ENCODE results near the gene TRAF1. TPM values are rescaled to one million over a fixed set of nuclear protein-coding genes. Genes with fewer than 3 reads are reported as not detected.
A peak's percentile ranks its signal among the peaks of the same experiment; 100 is the strongest.

Gene TRAF1
- total and polyA plus RNA-seq, 2 of the 13 experiments (the other 11 are each of a cell fraction or from before 2014, with no cell fraction given) = 0.44 to 1.0 TPM

GRCh38 chr9:120888626-120889025, 38.0 kb downstream of the TRAF1 start:
- H4K20me1 ChIP-seq (ENCODE audit: insufficient read depth, low read length) = no peaks in the 10 kb centered on the region
- ChIA-PET CTCF (ENCODE audit: low intra/inter-chr PET ratio, low total read pairs) (no interaction called here), POLR2A (no interaction called here)
- DNase-seq (ENCODE audit: low spot score) (no peak), ATAC-seq (no peak), FAIRE-seq (no peak)
- H3K4me1 ChIP-seq (ENCODE audit: insufficient read depth, low read length) = peaks cover 44% of the 10 kb centered on the region
- no peak for TF ChIP-seq ZNF766 (CRISPR knock-in tag; IDR thresholded peaks at IDR 0.05; ENCODE audit: borderline replicate concordance)
- peak; percentile 97 for TF ChIP-seq ZNF329 (CRISPR knock-in tag; IDR thresholded peaks at IDR 0.05; ENCODE audit: low read depth)
- in situ Hi-C loops (cut with HindIII; ENCODE audit: extremely low pct_ligation_motif_present, low pct_unique_long_range_greater_than_20kb) (no loop called here), intact Hi-C loops (cut with micrococcal nuclease; ENCODE audit: unreplicated experiment) (no loop called here)
- H3K4me3 ChIP-seq (replicated peaks in 1 of 3; ENCODE audit: insufficient read depth in 1 of 3, low read depth in 2 of 3, low read length in 3 of 3) = no peak overlapping the region
- H3K9me3 ChIP-seq (ENCODE audit: low read length) = no peaks in the 10 kb centered on the region
- no peak overlapping the region for H3K27ac ChIP-seq (ENCODE audit: extremely low read length, insufficient read depth, low read length)
- no peak overlapping the region for H2AFZ ChIP-seq (ENCODE audit: low read length)
- no TSS peak for BruUV-seq (replicated peaks)
- no peak overlapping the region for H3K4me2 ChIP-seq (ENCODE audit: low read depth, low read length)
- peaks cover 3 to 14% of the 10 kb centered on the region in 2 experiments; a peak in 2 of 5 replicates for H3K27me3 ChIP-seq (ENCODE audit: control insufficient read depth in 1 of 2, insufficient read depth in 2 of 2, low read length in 2 of 2)
- H3K79me2 ChIP-seq (ENCODE audit: insufficient read depth, low read length) = no peaks in the 10 kb centered on the region
- no peak overlapping the region for H3K9ac ChIP-seq (ENCODE audit: insufficient read depth, low read depth, low read length)
- H3K36me3 ChIP-seq (replicated peaks in 1 of 2; ENCODE audit: control insufficient read depth in 1 of 2, insufficient read depth in 2 of 2, low read length in 2 of 2) = no peaks in the 10 kb centered on the region

GRCh38 chr9:120886490-120886967, 40.1 kb downstream of the TRAF1 start:
- CTCF ChIA-PET (ENCODE audit: low intra/inter-chr PET ratio, low total read pairs) = no interaction called here

More at GRCh38 chr9:120886490-120886967, 40.1 kb downstream of the TRAF1 start:
- in situ Hi-C loops (cut with HindIII; ENCODE audit: extremely low pct_ligation_motif_present, low pct_unique_long_range_greater_than_20kb) = no loop called here
- Histone ChIP-seq H3K4me2 (ENCODE audit: low read depth, low read length) (no peak overlapping the region), H3K79me2 (ENCODE audit: insufficient read depth, low read length) (no peaks in the 10 kb centered on the region), H3K9me3 (ENCODE audit: low read length) (no peaks in the 10 kb centered on the region), H2AFZ (ENCODE audit: low read length) (no peak overlapping the region), H3K4me3 (replicated peaks in 1 of 3; ENCODE audit: insufficient read depth in 1 of 3, low read depth in 2 of 3, low read length in 3 of 3) (no peak overlapping the region), H4K20me1 (ENCODE audit: insufficient read depth, low read length) (no peaks in the 10 kb centered on the region), H3K9ac (ENCODE audit: insufficient read depth, low read depth, low read length) (no peak overlapping the region), H3K27me3 (ENCODE audit: control insufficient read depth in 1 of 2, insufficient read depth in 2 of 2, low read length in 2 of 2) (0 out of 5 replicates have a peak, but pooled peaks cover 3 to 8% of the 10 kb centered on the region in 2 experiments), H3K27ac (ENCODE audit: extremely low read length, insufficient read depth, low read length) (no peak overlapping the region), H3K4me1 (ENCODE audit: insufficient read depth, low read length) (peaks cover 34% of the 10 kb centered on the region), H3K36me3 (replicated peaks in 1 of 2; ENCODE audit: control insufficient read depth in 1 of 2, insufficient read depth in 2 of 2, low read length in 2 of 2) (no peaks in the 10 kb centered on the region)
- TF ChIP-seq ZNF282 (IDR thresholded peaks at IDR 0.05; ENCODE audit: partially characterized antibody) = no peak
- TF ChIP-seq ZBTB14 (CRISPR knock-in tag; IDR thresholded peaks at IDR 0.05) = no peak
- FAIRE-seq (no peak), ATAC-seq (no peak), DNase-seq (ENCODE audit: low spot score) (no peak)
- intact Hi-C loops (cut with micrococcal nuclease; ENCODE audit: unreplicated experiment) = no loop called here
- no TSS peak for BruUV-seq (replicated peaks)
- 41% methylated on average over 6 of the region's 8 CpGs for WGBS (ENCODE audit: low lambda C conversion rate)
- POLR2A ChIA-PET = no interaction called here

Measured in HepG2 (cell line).